HepG2 (cell line): ENCODE measurements around the gene PLRG1. TPM values are rescaled to one million over a fixed set of nuclear protein-coding genes. Genes with fewer than 3 reads are reported as not detected.
A peak's percentile ranks its signal among the peaks of the same experiment; 100 is the strongest.

Experiments
- ARID2 ChIP-seq: sonication (generic); formaldehyde crosslinking; IDR thresholded peaks from 2 replicates; pipeline ENCODE4 v1.8.1; 2022; ENCODE audit warnings: mild to moderate bottlenecking, missing genetic modification reagents, borderline replicate concordance
- DR1 ChIP-seq: sonication (generic); formaldehyde crosslinking; IDR thresholded peaks from 2 replicates; pipeline ENCODE4 v1.8.0; 2021; ENCODE audit warnings: mild to moderate bottlenecking, missing genetic modification reagents, inconsistent platforms
- ETV5 ChIP-seq: IDR thresholded peaks from 2 replicates; pipeline ENCODE4 v1.6.1; 2018; ENCODE audit warnings: missing biosample characterization, missing genetic modification reagents, inconsistent platforms, borderline replicate concordance
- GATAD2A ChIP-seq: IDR thresholded peaks from 2 replicates; pipeline ENCODE4 v1.6.1; 2016
- HNF4G ChIP-seq, 2 experiments: sonication (generic) in 1 of 2; formaldehyde crosslinking in 1 of 2; IDR thresholded peaks; 2 replicates each; pipeline versions ENCODE4 v1.4.0 to v1.6.1; 2011 to 2020; ENCODE audit warnings: borderline replicate concordance in 2 of 2, low read depth in 2 of 2, mild to moderate bottlenecking in 2 of 2, low read length in 1 of 2, missing genetic modification reagents in 1 of 2, moderate library complexity in 1 of 2
- HNRNPH1 ChIP-seq: fragments of 200-400 bp; formaldehyde crosslinking; optimal IDR thresholded peaks from 2 replicates; pipeline ENCODE3; 2017; ENCODE audit warnings: mild to moderate bottlenecking, low read depth, low read length
- KAT7 ChIP-seq: IDR thresholded peaks from 2 replicates; pipeline ENCODE4 v1.6.1; 2018; ENCODE audit warnings: borderline replicate concordance, missing compliant biosample characterization
- MEIS2 ChIP-seq: sonication (generic); formaldehyde crosslinking; IDR thresholded peaks from 2 replicates; pipeline ENCODE4 v1.9.0; 2021; ENCODE audit warnings: mild to moderate bottlenecking, missing genetic modification reagents
- MIER2 ChIP-seq: IDR thresholded peaks from 2 replicates; pipeline ENCODE4 v1.6.1; 2016; ENCODE audit warnings: missing biosample characterization, missing genetic modification reagents
- MLLT10 ChIP-seq: sonication (generic); formaldehyde crosslinking; IDR thresholded peaks from 2 replicates; pipeline ENCODE4 v1.4.0; 2020; ENCODE audit warnings: missing genetic modification reagents
- MZF1 ChIP-seq: sonication (generic); formaldehyde crosslinking; IDR thresholded peaks from 2 replicates; pipeline ENCODE4 v1.8.1; 2023; ENCODE audit warnings: mild to moderate bottlenecking, missing genetic modification reagents, borderline replicate concordance
- NFIC ChIP-seq: IDR thresholded peaks from 2 replicates; pipeline ENCODE4 v1.6.1; 2012; ENCODE audit warnings: mild to moderate bottlenecking, low read length, inconsistent platforms
- PLRG1 ChIP-seq: fragments of 450-650 bp; conservative IDR thresholded peaks from 2 replicates; pipeline ENCODE4 v1.6.1; 2016
- TEAD2 ChIP-seq: sonication (generic); formaldehyde crosslinking; IDR thresholded peaks from 2 replicates; pipeline ENCODE4 v1.9.0; 2021; ENCODE audit warnings: missing genetic modification reagents
- YEATS4 ChIP-seq: sonication (generic); formaldehyde crosslinking; IDR thresholded peaks from 2 replicates; pipeline ENCODE4 v1.4.0; 2020; ENCODE audit warnings: missing genetic modification reagents, borderline replicate concordance
- ZNF232 ChIP-seq: sonication (generic); formaldehyde crosslinking; IDR thresholded peaks from 2 replicates; pipeline ENCODE4 v1.4.0; 2020; ENCODE audit warnings: missing genetic modification reagents, borderline replicate concordance
- ZNF652 ChIP-seq: IDR thresholded peaks from 2 replicates; pipeline ENCODE4 v1.6.1; 2016; ENCODE audit warnings: low read depth, borderline replicate concordance
- polyA plus RNA-seq, 8 experiments: library from polyadenylated mRNA; depleted of rRNA in 3 of 8; stranded (reverse) in 7 of 8; unstranded in 1 of 8; fragments of >200 nt; fragmentation: Illumina TruSeq in 4 of 8; extraction: Trizol in 4 of 8; gene quantifications; 2 replicates each; pipeline versions ENCODE4 v1.2.1 to v1.2.3, GENCODE V29; 2011 to 2016; ENCODE audit warnings: low read depth in 4 of 8, missing spikeins in 1 of 8, mixed read lengths in 1 of 8; ENCODE audit not compliant: insufficient read depth in 1 of 8
- total RNA-seq, 5 experiments: library from RNA; depleted of rRNA; stranded (reverse); fragments of >200 nt; fragmentation: Illumina TruSeq; extraction: Trizol; gene quantifications; 2 replicates each; pipeline ENCODE4 v1.2.3, GENCODE V29; 2016; ENCODE audit warnings: low read depth in 1 of 5
- TF ChIP-seq, protein P1 (sequence below): IDR thresholded peaks from 2 replicates; pipeline ENCODE4 v1.6.1; 2016; ENCODE audit warnings: missing genetic modification reagents, missing compliant biosample characterization
- TF ChIP-seq, protein P2 (sequence below), 2 experiments: sonication (generic) in 1 of 2; formaldehyde crosslinking in 1 of 2; IDR thresholded peaks; 2 replicates each; pipeline versions ENCODE4 v1.4.0 to v1.6.1; 2016 to 2020; ENCODE audit warnings: borderline replicate concordance in 1 of 2, low read depth in 1 of 2, mild to moderate bottlenecking in 1 of 2, missing genetic modification reagents in 1 of 2
- TF ChIP-seq, protein P3 (sequence below): sonication (generic); formaldehyde crosslinking; IDR thresholded peaks from 2 replicates; pipeline ENCODE4 v1.8.0; 2022; ENCODE audit warnings: mild to moderate bottlenecking, missing genetic modification reagents, moderate library complexity
- TF ChIP-seq, protein P4 (sequence below): sonication (generic); formaldehyde crosslinking; conservative IDR thresholded peaks from 2 replicates; pipeline ENCODE4 v1.8.1; 2023; ENCODE audit warnings: missing genetic modification reagents
- TF ChIP-seq, protein P5 (sequence below): IDR thresholded peaks from 2 replicates; pipeline ENCODE4 v1.6.1; 2018; ENCODE audit warnings: missing genetic modification reagents

The PLRG1 gene
- total and polyA plus RNA-seq, 2 of the 13 experiments (the other 11 are each of a cell fraction or from before 2014, with no cell fraction given) = 77.3 to 110 TPM

DNA sequence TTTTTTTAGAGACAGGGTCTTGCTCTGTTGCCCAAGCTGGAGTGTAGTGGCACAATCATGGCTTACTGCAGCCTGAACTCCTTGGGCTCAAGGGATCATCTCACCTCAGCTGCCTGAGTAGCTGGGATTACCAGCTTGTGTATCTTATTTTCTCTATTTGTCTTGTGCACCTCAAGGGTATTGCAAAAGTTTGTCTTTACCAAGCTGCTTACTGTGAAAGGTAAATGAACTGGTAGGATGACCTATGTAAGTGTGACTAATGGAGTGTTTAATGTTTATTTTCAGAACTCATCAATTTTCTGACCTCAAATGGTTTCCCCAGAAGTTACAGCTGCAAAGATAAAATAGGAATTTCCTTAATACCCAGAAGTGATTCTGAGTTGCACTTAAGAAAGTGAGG, 45.6 kb upstream of the PLRG1 start (continued):
- TF ChIP-seq, protein P1, sequence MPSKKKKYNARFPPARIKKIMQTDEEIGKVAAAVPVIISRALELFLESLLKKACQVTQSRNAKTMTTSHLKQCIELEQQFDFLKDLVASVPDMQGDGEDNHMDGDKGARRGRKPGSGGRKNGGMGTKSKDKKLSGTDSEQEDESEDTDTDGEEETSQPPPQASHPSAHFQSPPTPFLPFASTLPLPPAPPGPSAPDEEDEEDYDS (CRISPR knock-in tag) = 0 out of 2 replicates have a peak, but pooled peaks have one; percentile 22
- no peak for TF ChIP-seq DR1 (CRISPR knock-in tag)
- TF ChIP-seq ARID2 (CRISPR knock-in tag) = no peak
- no peak for TF ChIP-seq KAT7 (CRISPR knock-in tag)
- 0 out of 2 replicates have a peak, but pooled peaks have one; percentile 51 for TF ChIP-seq MIER2
- peak; percentile 93 for TF ChIP-seq NFIC
- no peak for TF ChIP-seq TEAD2 (CRISPR knock-in tag)
- no peak for TF ChIP-seq HNRNPH1
- TF ChIP-seq, protein P2, sequence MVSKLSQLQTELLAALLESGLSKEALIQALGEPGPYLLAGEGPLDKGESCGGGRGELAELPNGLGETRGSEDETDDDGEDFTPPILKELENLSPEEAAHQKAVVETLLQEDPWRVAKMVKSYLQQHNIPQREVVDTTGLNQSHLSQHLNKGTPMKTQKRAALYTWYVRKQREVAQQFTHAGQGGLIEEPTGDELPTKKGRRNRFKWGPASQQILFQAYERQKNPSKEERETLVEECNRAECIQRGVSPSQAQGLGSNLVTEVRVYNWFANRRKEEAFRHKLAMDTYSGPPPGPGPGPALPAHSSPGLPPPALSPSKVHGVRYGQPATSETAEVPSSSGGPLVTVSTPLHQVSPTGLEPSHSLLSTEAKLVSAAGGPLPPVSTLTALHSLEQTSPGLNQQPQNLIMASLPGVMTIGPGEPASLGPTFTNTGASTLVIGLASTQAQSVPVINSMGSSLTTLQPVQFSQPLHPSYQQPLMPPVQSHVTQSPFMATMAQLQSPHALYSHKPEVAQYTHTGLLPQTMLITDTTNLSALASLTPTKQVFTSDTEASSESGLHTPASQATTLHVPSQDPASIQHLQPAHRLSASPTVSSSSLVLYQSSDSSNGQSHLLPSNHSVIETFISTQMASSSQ (IDR thresholded peaks at IDR 0.05; ENCODE audit: low read depth) = peak; percentile 88
- TF ChIP-seq, protein P2 (CRISPR knock-in tag; IDR thresholded peaks at IDR 0.05; ENCODE audit: borderline replicate concordance) = peak; percentile 86; the same call in 1 of the 2 replicates
- peak; percentile 45; the same call in 1 of the 2 replicates for TF ChIP-seq ZNF652 (CRISPR knock-in tag)
- TF ChIP-seq YEATS4 (CRISPR knock-in tag) = no peak
- peak; percentile 35; the same call in 1 of the 2 replicates for TF ChIP-seq ETV5 (CRISPR knock-in tag)
- TF ChIP-seq ZNF232 (CRISPR knock-in tag) = no peak
- no peak for TF ChIP-seq MLLT10 (CRISPR knock-in tag)
- no peak for TF ChIP-seq MZF1 (CRISPR knock-in tag)
- peak; percentile 99 for TF ChIP-seq GATAD2A (CRISPR knock-in tag)
- TF ChIP-seq, protein P3, sequence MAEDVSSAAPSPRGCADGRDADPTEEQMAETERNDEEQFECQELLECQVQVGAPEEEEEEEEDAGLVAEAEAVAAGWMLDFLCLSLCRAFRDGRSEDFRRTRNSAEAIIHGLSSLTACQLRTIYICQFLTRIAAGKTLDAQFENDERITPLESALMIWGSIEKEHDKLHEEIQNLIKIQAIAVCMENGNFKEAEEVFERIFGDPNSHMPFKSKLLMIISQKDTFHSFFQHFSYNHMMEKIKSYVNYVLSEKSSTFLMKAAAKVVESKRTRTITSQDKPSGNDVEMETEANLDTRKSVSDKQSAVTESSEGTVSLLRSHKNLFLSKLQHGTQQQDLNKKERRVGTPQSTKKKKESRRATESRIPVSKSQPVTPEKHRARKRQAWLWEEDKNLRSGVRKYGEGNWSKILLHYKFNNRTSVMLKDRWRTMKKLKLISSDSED (CRISPR knock-in tag) = no peak
- TF ChIP-seq HNF4G (IDR thresholded peaks at IDR 0.05; ENCODE audit: borderline replicate concordance, low read depth, low read length) = peak; percentile 52; the same call in 1 of the 2 replicates
- no peak for TF ChIP-seq HNF4G (CRISPR knock-in tag; IDR thresholded peaks at IDR 0.05; ENCODE audit: borderline replicate concordance, low read depth)
- TF ChIP-seq, protein P4, sequence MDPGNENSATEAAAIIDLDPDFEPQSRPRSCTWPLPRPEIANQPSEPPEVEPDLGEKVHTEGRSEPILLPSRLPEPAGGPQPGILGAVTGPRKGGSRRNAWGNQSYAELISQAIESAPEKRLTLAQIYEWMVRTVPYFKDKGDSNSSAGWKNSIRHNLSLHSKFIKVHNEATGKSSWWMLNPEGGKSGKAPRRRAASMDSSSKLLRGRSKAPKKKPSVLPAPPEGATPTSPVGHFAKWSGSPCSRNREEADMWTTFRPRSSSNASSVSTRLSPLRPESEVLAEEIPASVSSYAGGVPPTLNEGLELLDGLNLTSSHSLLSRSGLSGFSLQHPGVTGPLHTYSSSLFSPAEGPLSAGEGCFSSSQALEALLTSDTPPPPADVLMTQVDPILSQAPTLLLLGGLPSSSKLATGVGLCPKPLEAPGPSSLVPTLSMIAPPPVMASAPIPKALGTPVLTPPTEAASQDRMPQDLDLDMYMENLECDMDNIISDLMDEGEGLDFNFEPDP (CRISPR knock-in tag) = no peak
- no peak for TF ChIP-seq MEIS2 (CRISPR knock-in tag)
- no peak for TF ChIP-seq PLRG1
- TF ChIP-seq, protein P5, sequence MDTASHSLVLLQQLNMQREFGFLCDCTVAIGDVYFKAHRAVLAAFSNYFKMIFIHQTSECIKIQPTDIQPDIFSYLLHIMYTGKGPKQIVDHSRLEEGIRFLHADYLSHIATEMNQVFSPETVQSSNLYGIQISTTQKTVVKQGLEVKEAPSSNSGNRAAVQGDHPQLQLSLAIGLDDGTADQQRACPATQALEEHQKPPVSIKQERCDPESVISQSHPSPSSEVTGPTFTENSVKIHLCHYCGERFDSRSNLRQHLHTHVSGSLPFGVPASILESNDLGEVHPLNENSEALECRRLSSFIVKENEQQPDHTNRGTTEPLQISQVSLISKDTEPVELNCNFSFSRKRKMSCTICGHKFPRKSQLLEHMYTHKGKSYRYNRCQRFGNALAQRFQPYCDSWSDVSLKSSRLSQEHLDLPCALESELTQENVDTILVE = peak; percentile 57; the same call in 1 of the 2 replicates
